Panc1 (cell line): Measurements from ENCODE around the gene RIPK1.

Experiments used
- POLR2AphosphoS5 ChIP-seq: IDR thresholded peaks from 2 replicates; pipeline ENCODE4 v1.6.1; 2012; ENCODE audit warnings: mild to moderate bottlenecking, low read depth, low read length, moderate library complexity
- SIN3A ChIP-seq: IDR thresholded peaks from 2 replicates; pipeline ENCODE4 v1.6.1; 2012; ENCODE audit warnings: low read depth, mild to moderate bottlenecking, low read length, moderate library complexity, borderline replicate concordance; ENCODE audit not compliant: insufficient read depth
- TCF7L2 ChIP-seq: IDR thresholded peaks from 2 replicates; pipeline ENCODE4 v1.6.1; 2011; ENCODE audit warnings: mild to moderate bottlenecking, low read depth, low read length, inconsistent platforms
- TF ChIP-seq, protein P1 (sequence below): fragments of 450-650 bp; IDR thresholded peaks from 2 replicates; pipeline ENCODE4 v1.5.1; 2017; ENCODE audit warnings: mild to moderate bottlenecking
- TF ChIP-seq, protein P2 (sequence below), 2 experiments: IDR thresholded peaks; 2 replicates each; pipeline ENCODE4 v1.6.1; 2011 to 2012; ENCODE audit warnings: low read depth in 2 of 2, control low read depth in 1 of 2, low read length in 1 of 2, mild to moderate bottlenecking in 1 of 2, moderate library complexity in 1 of 2; ENCODE audit not compliant: insufficient read depth in 1 of 2

DNA sequence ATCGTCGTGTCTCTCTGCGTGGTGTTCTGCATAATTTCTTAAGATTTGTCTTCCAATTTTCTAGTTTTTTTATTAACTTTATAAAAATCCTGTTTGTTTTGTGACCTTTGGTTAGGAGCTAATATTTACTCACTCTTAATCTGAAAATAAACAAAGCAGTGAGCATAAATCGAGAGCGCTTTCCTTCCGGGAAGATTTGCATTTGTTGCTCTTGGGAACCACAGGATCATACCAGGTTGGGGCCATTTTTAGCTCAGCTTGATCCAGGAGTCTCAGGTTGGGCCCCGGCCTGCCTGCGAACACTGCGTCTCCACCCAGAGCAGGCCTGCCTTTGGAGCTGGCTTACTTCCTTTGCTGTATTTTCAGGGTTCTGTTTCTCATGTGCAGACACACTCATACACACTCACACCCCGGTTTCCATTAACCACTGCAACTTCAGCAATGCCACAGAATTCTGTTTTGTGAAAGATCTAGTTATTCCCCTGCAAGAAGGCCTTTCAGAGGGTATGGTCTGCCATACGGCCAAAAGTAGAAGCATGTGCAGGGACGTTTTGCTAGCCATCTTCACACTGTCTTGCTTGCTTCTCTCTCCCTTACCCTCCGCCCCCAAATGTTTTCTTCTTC, 67.5 kb downstream of the RIPK1 start:
- TF ChIP-seq, protein P1, sequence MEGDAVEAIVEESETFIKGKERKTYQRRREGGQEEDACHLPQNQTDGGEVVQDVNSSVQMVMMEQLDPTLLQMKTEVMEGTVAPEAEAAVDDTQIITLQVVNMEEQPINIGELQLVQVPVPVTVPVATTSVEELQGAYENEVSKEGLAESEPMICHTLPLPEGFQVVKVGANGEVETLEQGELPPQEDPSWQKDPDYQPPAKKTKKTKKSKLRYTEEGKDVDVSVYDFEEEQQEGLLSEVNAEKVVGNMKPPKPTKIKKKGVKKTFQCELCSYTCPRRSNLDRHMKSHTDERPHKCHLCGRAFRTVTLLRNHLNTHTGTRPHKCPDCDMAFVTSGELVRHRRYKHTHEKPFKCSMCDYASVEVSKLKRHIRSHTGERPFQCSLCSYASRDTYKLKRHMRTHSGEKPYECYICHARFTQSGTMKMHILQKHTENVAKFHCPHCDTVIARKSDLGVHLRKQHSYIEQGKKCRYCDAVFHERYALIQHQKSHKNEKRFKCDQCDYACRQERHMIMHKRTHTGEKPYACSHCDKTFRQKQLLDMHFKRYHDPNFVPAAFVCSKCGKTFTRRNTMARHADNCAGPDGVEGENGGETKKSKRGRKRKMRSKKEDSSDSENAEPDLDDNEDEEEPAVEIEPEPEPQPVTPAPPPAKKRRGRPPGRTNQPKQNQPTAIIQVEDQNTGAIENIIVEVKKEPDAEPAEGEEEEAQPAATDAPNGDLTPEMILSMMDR = no peak
- no peak for TF ChIP-seq POLR2AphosphoS5
- no peak for TF ChIP-seq SIN3A
- TF ChIP-seq, protein P2, sequence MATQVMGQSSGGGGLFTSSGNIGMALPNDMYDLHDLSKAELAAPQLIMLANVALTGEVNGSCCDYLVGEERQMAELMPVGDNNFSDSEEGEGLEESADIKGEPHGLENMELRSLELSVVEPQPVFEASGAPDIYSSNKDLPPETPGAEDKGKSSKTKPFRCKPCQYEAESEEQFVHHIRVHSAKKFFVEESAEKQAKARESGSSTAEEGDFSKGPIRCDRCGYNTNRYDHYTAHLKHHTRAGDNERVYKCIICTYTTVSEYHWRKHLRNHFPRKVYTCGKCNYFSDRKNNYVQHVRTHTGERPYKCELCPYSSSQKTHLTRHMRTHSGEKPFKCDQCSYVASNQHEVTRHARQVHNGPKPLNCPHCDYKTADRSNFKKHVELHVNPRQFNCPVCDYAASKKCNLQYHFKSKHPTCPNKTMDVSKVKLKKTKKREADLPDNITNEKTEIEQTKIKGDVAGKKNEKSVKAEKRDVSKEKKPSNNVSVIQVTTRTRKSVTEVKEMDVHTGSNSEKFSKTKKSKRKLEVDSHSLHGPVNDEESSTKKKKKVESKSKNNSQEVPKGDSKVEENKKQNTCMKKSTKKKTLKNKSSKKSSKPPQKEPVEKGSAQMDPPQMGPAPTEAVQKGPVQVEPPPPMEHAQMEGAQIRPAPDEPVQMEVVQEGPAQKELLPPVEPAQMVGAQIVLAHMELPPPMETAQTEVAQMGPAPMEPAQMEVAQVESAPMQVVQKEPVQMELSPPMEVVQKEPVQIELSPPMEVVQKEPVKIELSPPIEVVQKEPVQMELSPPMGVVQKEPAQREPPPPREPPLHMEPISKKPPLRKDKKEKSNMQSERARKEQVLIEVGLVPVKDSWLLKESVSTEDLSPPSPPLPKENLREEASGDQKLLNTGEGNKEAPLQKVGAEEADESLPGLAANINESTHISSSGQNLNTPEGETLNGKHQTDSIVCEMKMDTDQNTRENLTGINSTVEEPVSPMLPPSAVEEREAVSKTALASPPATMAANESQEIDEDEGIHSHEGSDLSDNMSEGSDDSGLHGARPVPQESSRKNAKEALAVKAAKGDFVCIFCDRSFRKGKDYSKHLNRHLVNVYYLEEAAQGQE (IDR thresholded peaks at IDR 0.05; ENCODE audit: insufficient read depth in 1 of 2, low read depth in 2 of 2, low read length in 1 of 2) = no peak
- no peak for TF ChIP-seq TCF7L2
